ENCODE measurements around the gene PRKCH.

The PRKCH gene

DNA sequence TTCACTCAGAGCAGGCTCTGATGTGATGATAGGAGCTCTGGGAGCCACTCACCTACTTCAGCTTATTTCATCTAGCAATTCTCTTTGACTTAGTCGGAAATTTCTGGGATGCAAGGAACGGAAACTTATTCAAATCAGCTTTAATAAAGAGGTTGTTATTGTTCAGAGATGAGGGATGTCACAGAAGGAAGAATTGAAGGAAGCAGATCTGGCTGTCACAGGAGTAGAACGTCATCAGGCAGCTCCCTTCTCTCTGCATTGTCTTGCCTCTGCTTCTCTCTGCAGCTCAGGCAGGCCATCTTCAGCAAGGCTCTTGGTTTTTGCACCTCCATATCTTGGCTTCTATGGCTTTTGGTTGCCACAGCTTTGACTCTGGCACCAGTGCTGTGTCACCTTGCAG lies 32.7 kb upstream of the PRKCH start:
- no peak for TF ChIP-seq TAF1 (IDR thresholded peaks at IDR 0.05; ENCODE audit: borderline replicate concordance, insufficient read depth, low read length)
- TF ChIP-seq, protein P1, sequence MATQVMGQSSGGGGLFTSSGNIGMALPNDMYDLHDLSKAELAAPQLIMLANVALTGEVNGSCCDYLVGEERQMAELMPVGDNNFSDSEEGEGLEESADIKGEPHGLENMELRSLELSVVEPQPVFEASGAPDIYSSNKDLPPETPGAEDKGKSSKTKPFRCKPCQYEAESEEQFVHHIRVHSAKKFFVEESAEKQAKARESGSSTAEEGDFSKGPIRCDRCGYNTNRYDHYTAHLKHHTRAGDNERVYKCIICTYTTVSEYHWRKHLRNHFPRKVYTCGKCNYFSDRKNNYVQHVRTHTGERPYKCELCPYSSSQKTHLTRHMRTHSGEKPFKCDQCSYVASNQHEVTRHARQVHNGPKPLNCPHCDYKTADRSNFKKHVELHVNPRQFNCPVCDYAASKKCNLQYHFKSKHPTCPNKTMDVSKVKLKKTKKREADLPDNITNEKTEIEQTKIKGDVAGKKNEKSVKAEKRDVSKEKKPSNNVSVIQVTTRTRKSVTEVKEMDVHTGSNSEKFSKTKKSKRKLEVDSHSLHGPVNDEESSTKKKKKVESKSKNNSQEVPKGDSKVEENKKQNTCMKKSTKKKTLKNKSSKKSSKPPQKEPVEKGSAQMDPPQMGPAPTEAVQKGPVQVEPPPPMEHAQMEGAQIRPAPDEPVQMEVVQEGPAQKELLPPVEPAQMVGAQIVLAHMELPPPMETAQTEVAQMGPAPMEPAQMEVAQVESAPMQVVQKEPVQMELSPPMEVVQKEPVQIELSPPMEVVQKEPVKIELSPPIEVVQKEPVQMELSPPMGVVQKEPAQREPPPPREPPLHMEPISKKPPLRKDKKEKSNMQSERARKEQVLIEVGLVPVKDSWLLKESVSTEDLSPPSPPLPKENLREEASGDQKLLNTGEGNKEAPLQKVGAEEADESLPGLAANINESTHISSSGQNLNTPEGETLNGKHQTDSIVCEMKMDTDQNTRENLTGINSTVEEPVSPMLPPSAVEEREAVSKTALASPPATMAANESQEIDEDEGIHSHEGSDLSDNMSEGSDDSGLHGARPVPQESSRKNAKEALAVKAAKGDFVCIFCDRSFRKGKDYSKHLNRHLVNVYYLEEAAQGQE (IDR thresholded peaks at IDR 0.05; ENCODE audit: insufficient read depth in 1 of 2, low read depth in 2 of 2, low read length in 2 of 2) = no peak
- TF ChIP-seq POLR2AphosphoS5 (IDR thresholded peaks at IDR 0.05; ENCODE audit: low read depth, low read length) = no peak
- no peak for TF ChIP-seq FOXP2 (optimal IDR thresholded peaks at IDR 0.05; ENCODE audit: borderline replicate concordance, extremely low read depth, extremely low read length, insufficient read depth)
- no peak for TF ChIP-seq SIN3A (IDR thresholded peaks at IDR 0.05; ENCODE audit: borderline replicate concordance, insufficient read depth, low read length)

DNA sequence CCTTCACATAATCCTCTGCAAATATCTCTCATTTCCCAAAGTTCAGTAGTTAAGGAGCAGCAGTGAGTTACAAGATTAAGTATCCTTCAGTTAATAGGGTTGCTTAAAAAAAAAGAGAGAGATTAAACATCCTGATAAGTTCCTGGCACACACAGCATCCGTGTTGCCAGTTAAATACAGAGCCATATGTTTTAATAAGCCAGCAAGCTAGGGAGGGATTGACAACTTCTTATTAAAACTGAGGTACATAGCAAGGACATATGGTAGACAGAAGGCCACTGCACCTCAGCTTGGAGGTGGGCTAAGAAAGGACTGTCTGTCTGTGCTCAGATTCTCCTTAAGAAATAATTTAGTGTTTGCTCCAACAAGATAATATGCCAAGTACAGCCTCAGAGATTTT lies 30.7 kb upstream of the PRKCH start:
- TF ChIP-seq POLR2AphosphoS5 (IDR thresholded peaks at IDR 0.05; ENCODE audit: low read depth, low read length) = no peak
- TF ChIP-seq SIN3A (IDR thresholded peaks at IDR 0.05; ENCODE audit: borderline replicate concordance, insufficient read depth, low read length) = no peak
- TF ChIP-seq, protein P1 (IDR thresholded peaks at IDR 0.05; ENCODE audit: insufficient read depth in 1 of 2, low read depth in 2 of 2, low read length in 2 of 2) = no peak
- TF ChIP-seq TAF1 (IDR thresholded peaks at IDR 0.05; ENCODE audit: borderline replicate concordance, insufficient read depth, low read length) = no peak
- no peak for TF ChIP-seq FOXP2 (optimal IDR thresholded peaks at IDR 0.05; ENCODE audit: borderline replicate concordance, extremely low read depth, extremely low read length, insufficient read depth)

DNA sequence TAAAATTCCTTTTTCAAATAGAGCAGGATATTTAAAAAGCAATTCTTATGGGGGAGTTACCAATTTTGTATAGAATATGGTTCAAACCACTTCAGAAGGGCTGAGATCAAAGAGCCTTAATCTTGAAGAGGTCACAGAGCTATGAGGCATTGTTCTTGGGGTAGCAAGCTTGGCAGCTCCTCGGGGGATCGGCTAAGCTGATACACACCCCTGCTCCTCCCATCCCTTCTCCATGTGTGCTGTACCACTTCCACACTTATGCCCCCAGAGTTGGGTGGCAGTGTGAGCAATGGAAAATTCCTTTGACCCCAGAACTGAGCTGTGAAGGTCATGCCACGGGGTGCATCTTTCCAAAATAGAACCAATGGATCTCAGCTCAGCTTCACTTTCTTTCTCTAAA lies 25.2 kb upstream of the PRKCH start:
- TF ChIP-seq, protein P1 (IDR thresholded peaks at IDR 0.05; ENCODE audit: insufficient read depth in 1 of 2, low read depth in 2 of 2, low read length in 2 of 2) = no peak
- no peak for TF ChIP-seq SIN3A (IDR thresholded peaks at IDR 0.05; ENCODE audit: borderline replicate concordance, insufficient read depth, low read length)
- no peak for TF ChIP-seq POLR2AphosphoS5 (IDR thresholded peaks at IDR 0.05; ENCODE audit: low read depth, low read length)
- no peak for TF ChIP-seq FOXP2 (optimal IDR thresholded peaks at IDR 0.05; ENCODE audit: borderline replicate concordance, extremely low read depth, extremely low read length, insufficient read depth)
- no peak for TF ChIP-seq TAF1 (IDR thresholded peaks at IDR 0.05; ENCODE audit: borderline replicate concordance, insufficient read depth, low read length)

DNA sequence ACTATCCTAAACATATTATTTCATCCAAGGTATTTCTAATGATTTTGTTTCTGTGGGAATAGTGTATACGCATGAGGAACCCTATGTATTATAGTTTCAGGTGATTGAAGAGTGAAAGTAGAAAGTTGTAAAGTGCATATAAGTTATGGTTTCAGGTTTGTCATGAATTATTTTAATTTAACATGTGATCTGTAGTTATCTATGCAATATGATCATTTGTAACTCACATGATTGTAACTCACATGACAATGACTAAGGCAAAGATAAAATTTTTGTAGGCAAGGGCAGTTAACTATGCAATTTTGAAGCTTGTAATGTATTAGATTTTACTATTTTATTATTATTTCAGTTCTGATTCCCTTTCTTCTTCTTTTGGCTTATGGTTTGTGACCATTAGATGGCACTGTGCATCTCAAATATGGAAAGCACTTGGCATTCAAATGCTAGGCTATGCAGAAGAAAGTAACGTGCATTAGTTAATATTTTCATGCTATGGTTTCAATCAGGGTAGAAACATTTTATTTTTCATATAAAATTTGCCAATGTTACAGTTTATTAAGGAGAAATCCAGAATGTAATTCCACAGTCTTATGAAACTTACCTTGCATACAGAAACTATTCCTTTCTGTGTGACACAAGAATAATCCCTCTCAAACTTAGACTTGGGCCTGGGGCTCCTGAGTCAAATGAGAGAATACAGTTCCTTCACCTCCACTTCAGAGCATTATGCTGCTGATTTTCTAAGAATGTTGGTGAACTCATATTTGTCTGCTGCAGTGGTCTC lies 24.5 kb upstream of the PRKCH start:
- TF ChIP-seq, protein P1 (IDR thresholded peaks at IDR 0.05; ENCODE audit: insufficient read depth in 1 of 2, low read depth in 2 of 2, low read length in 2 of 2) = no peak
- TF ChIP-seq POLR2AphosphoS5 (IDR thresholded peaks at IDR 0.05; ENCODE audit: low read depth, low read length) (no peak), TAF1 (IDR thresholded peaks at IDR 0.05; ENCODE audit: borderline replicate concordance, insufficient read depth, low read length) (no peak), FOXP2 (optimal IDR thresholded peaks at IDR 0.05; ENCODE audit: borderline replicate concordance, extremely low read depth, extremely low read length, insufficient read depth) (no peak), SIN3A (IDR thresholded peaks at IDR 0.05; ENCODE audit: borderline replicate concordance, insufficient read depth, low read length) (no peak)
